Measurements from ENCODE around the gene ACO2.

ACO2 gene

GRCh38 chr22:41573677-41574076 is 104.8 kb downstream of the ACO2 start:
- DNase-seq: no peak

- DNase-seq: no peak
These were observed 106.0 kb downstream of the ACO2 start for GRCh38 chr22:41574847-41575381.

- DNase-seq: no peak
These were observed 106.6 kb downstream of the ACO2 start for GRCh38 chr22:41575533-41575932.

- peak; percentile 27 to 41 for DNase-seq
These were observed 108.0 kb downstream of the ACO2 start for GRCh38 chr22:41576877-41577276.

- no peak for DNase-seq
These were observed 109.2 kb downstream of the ACO2 start for GRCh38 chr22:41578114-41578513.
